DOHH2 (cell line): ENCODE results near the gene FAM241A.

ENCODE experiments used
- H3F3A ChIP-seq: fragments of 200-600 bp; sonication (generic), shearing (Covaris generic); 2 replicates; pipeline ENCODE4 v1.6.0; 2016; ENCODE audit warnings: antibody characterized with exemption, mild to moderate bottlenecking; ENCODE audit not compliant: control insufficient read depth, insufficient read depth
- H3K27ac ChIP-seq: fragments of 200-600 bp; sonication (generic); 2 replicates; pipeline ENCODE4 v1.5.1; 2014; ENCODE audit warnings: low read depth, mild to moderate bottlenecking, low read length, moderate library complexity
- H3K27me3 ChIP-seq: fragments of 200-600 bp; sonication (generic); 2 replicates; pipeline ENCODE4 v1.6.1; 2014; ENCODE audit warnings: mild to moderate bottlenecking, low read length, mixed read lengths; ENCODE audit not compliant: control insufficient read depth
- H3K36me3 ChIP-seq: fragments of 200-600 bp; sonication (generic); 2 replicates; pipeline ENCODE4 v1.6.1; 2014; ENCODE audit warnings: mild to moderate bottlenecking, low read length, moderate library complexity, mixed read lengths; ENCODE audit not compliant: control insufficient read depth
- H3K4me1 ChIP-seq: fragments of 200-600 bp; sonication (generic); 2 replicates; pipeline ENCODE4 v1.6.1; 2014; ENCODE audit warnings: mild to moderate bottlenecking, low read length, mixed read lengths; ENCODE audit not compliant: control insufficient read depth
- H3K4me2 ChIP-seq: fragments of 200-600 bp; sonication (generic); 2 replicates; pipeline ENCODE4 v1.6.0; 2014; ENCODE audit warnings: mild to moderate bottlenecking, low read length, moderate library complexity
- H3K4me3 ChIP-seq: fragments of 200-600 bp; sonication (generic); 2 replicates; pipeline ENCODE4 v1.5.1; 2014; ENCODE audit warnings: mild to moderate bottlenecking, low read length, mixed read lengths
- H3K79me2 ChIP-seq: fragments of 200-600 bp; sonication (generic); 2 replicates; pipeline ENCODE4 v1.6.1; 2014; ENCODE audit warnings: mild to moderate bottlenecking, low read length, mixed read lengths; ENCODE audit not compliant: control insufficient read depth
- H3K9me2 ChIP-seq: fragments of 200-600 bp; sonication (generic); replicated peaks from 2 replicates; pipeline ENCODE4 v1.6.1; 2014; ENCODE audit warnings: mild to moderate bottlenecking, low read length, mixed read lengths; ENCODE audit not compliant: control insufficient read depth
- H3K9me3 ChIP-seq: fragments of 200-600 bp; sonication (generic); 2 replicates; pipeline ENCODE4 v1.6.1; 2014; ENCODE audit warnings: antibody characterized with exemption, low read length, mixed read lengths; ENCODE audit not compliant: control insufficient read depth, insufficient read depth
- H4K20me1 ChIP-seq: fragments of 200-600 bp; sonication (generic); 2 replicates; pipeline ENCODE4 v1.6.0; 2014; ENCODE audit warnings: low read depth, mild to moderate bottlenecking, antibody characterized with exemption, low read length, moderate library complexity; ENCODE audit not compliant: control insufficient read depth, insufficient read depth
- CTCF ChIP-seq: fragments of 200-600 bp; sonication (generic); IDR thresholded peaks from one replicate; pipeline ENCODE4 v1.5.1; 2014; ENCODE audit warnings: antibody characterized with exemption, mild to moderate bottlenecking, low read depth, low read length; ENCODE audit not compliant: poor library complexity, severe bottlenecking
- EZH2phosphoT487 ChIP-seq: fragments of 200-600 bp; sonication (generic); IDR thresholded peaks from 2 replicates; pipeline ENCODE4 v1.6.1; 2017; ENCODE audit warnings: borderline replicate concordance, mild to moderate bottlenecking, antibody characterized with exemption, low read length, moderate library complexity, mixed read lengths

The FAM241A gene

GRCh38 chr4:112196461-112196860 is 51.2 kb downstream of the FAM241A start:
- Histone ChIP-seq H3K9me2 (no peaks in the 10 kb centered on the region), H4K20me1 (no peaks in the 10 kb centered on the region), H3K4me2 (no peak overlapping the region), H3F3A (peaks cover 6% of the 10 kb centered on the region), H3K4me1 (0 out of 2 replicates have a peak, but pooled peaks cover 3% of the 10 kb centered on the region), H3K9me3 (no peaks in the 10 kb centered on the region), H3K27ac (no peak overlapping the region), H3K79me2 (no peaks in the 10 kb centered on the region), H3K27me3 (no peaks in the 10 kb centered on the region), H3K4me3 (no peak overlapping the region), H3K36me3 (peaks cover 9% of the 10 kb centered on the region)
- TF ChIP-seq CTCF (no peak), EZH2phosphoT487 (no peak)

GRCh38 chr4:112199041-112199440 is 53.8 kb downstream of the FAM241A start:
- TF ChIP-seq EZH2phosphoT487 = no peak
- TF ChIP-seq CTCF = no peak
- no peaks in the 10 kb centered on the region for H3K9me3 ChIP-seq
- no peak overlapping the region for H3K27ac ChIP-seq
- H3K4me2 ChIP-seq = no peak overlapping the region
- H3K4me1 ChIP-seq = peaks cover 10% of the 10 kb centered on the region
- H3K79me2 ChIP-seq = no peaks in the 10 kb centered on the region
- no peaks in the 10 kb centered on the region for H4K20me1 ChIP-seq
- peaks cover 6% of the 10 kb centered on the region for H3F3A ChIP-seq
- 0 out of 2 replicates have a peak, but pooled peaks cover 3% of the 10 kb centered on the region for H3K36me3 ChIP-seq
- no peak overlapping the region for H3K4me3 ChIP-seq
- no peaks in the 10 kb centered on the region for H3K27me3 ChIP-seq
- no peaks in the 10 kb centered on the region for H3K9me2 ChIP-seq

- no peaks in the 10 kb centered on the region for H3K9me3 ChIP-seq
- peaks cover 14% of the 10 kb centered on the region for H3K4me1 ChIP-seq
- TF ChIP-seq EZH2phosphoT487 (no peak), CTCF (no peak)
- H3K4me2 ChIP-seq = no peak overlapping the region
- no peaks in the 10 kb centered on the region for H3K79me2 ChIP-seq
- H3F3A ChIP-seq = peaks cover 4% of the 10 kb centered on the region
- H3K36me3 ChIP-seq = no peaks in the 10 kb centered on the region
- no peaks in the 10 kb centered on the region for H3K27me3 ChIP-seq
- no peak overlapping the region for H3K27ac ChIP-seq
- no peaks in the 10 kb centered on the region for H3K9me2 ChIP-seq
- no peaks in the 10 kb centered on the region for H4K20me1 ChIP-seq
- H3K4me3 ChIP-seq = no peak overlapping the region
These were observed 56.8 kb downstream of the FAM241A start for GRCh38 chr4:112201915-112202505.
